Myocyte (in vitro differentiated cells): Measurements from ENCODE around the gene VIT. TPM values are rescaled to one million over a fixed set of nuclear protein-coding genes. Genes with fewer than 3 reads are reported as not detected.

ENCODE experiments used
- DNase-seq: peaks from one replicate; pipeline ENCODE4 v3.0.0-alpha.2; 2012; ENCODE audit warnings: low read depth
- total RNA-seq: library from RNA; depleted of rRNA; stranded (reverse); fragments of >200 nt; gene quantifications from 2 replicates; pipeline ENCODE4 v1.2.3, GENCODE V29; 2014

VIT gene
- total RNA-seq, 1 donor from 2014 or later = not detected

DNA sequence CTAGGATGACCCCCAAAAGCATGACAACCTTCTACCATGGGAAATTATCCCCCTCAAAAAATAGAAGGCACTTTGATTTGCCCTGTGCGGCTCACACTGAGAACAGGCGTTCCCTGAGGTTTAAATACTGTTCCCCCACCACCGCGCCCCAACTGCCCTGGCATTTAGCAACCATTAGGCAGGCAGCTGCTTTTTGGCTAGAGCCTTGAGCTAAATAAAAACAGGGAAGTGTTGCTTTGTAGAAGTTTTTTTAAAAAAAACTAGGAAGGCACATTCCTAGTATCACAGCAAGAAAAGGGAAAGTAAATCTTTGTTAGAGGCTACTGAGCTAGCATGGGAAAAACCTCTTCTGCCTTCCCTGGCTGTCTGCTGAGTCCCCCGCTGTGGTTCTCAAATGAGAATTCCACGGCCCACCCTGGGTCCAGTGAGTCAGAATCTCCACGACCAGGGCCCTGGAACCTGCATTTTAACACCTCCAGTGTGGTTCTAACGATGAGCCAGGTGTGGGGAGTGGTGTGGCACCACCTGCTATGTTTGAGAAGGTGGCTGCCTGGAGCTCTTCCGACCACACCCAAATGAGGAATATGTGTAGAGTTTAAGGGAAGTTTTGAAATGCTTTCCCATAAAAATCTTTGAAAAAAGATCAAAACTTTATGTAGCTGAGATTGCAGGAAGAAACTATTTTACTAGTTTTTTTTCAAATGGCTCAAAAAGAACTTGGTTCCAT lies 66.4 kb downstream of the VIT start:
- DNase-seq = peak; percentile 61

- no peak for DNase-seq
Measured at GRCh38 chr2:36769106-36769505, 72.6 kb downstream of the VIT start.

- DNase-seq = peak; percentile 17
Measured at GRCh38 chr2:36770542-36771287, 74.2 kb downstream of the VIT start.

- DNase-seq = no peak
Measured at GRCh38 chr2:36771671-36772070, 75.2 kb downstream of the VIT start.

DNA sequence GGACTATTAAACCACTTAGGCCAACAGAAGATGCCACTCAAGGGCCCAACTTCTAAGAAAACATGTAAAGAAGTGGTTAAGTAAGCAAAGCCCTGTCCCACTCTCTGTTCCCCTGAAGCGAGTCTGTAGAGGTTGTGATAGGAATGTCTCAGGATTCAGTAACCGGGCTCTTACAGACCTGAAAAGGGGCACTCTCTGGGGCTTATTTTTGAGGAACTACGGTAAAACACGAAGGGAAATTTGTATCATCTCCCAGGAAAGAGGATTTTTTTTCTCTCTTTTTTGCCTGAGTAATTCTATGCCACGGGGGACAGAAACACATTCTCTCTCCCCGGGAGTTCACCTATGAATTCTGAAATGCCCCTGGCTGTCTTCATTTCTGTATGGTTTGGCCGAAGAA lies 77.4 kb downstream of the VIT start:
- DNase-seq = no peak

GRCh38 chr2:36775261-36775660 lies 78.8 kb downstream of the VIT start:
- DNase-seq = no peak

DNA sequence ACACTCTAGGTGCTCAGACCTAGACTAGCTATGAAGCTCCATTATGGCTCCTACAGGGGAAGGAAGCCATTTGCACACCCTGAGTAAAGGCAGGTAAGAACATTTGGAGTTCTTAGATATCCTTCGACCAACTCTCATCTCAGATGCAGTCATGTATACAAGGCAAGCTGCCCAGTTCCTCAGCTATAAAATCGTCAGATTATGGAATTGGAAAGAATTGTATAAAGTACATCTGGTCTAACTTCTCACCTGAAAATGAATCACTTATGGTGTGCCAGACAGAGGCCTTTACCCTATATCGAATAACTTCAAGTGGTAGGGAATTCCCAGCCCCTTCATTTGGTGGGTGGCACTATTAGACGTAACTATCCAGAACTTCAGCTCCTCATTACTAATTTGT lies 79.3 kb downstream of the VIT start:
- no peak for DNase-seq

- DNase-seq = no peak
Measured at GRCh38 chr2:36777272-36777671, 80.8 kb downstream of the VIT start.

GRCh38 chr2:36777788-36778187 lies 81.3 kb downstream of the VIT start:
- no peak for DNase-seq

- DNase-seq = no peak
Measured at GRCh38 chr2:36779462-36779861, 83.0 kb downstream of the VIT start.

GRCh38 chr2:36780231-36780839 lies 83.8 kb downstream of the VIT start:
- DNase-seq = peak; percentile 66

DNA sequence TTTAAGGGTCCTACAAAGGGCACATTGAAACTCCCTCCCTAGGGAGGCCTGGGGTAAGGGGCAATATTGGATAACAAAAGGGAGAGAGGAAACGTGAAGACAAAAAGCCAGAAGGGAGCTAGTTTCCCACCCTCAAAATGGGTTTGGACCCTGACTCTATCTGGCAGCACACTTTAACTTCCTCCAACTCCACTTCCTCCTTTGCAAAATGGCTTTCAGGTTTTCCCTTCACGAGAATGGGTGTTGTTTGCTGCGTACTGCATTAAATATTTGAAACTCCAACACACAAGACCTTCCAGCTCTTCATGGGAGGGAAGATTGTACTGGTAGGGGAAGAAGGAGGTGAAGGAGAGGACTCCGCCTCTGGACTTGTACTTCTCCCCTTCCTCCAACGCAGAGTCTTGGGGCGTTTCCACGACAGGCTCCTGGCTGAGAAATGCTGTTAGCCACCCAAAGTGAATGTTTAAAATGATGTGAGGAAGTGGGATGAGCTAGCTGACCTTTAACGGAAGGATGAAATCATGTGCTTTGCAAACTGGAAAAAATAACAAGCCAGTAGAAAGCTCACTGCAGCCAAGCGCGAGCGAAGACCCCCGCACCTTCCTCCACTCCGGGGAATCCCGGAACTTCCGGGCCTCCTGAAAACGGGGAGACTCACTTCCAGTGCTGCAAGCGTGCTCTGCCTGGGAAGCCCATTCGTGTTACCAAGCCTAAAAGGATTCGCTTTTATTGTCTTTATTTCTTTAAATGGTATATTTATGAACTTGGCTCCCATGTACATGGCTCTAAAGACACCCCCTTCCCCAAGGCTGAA lies 85.6 kb downstream of the VIT start:
- no peak for DNase-seq

DNA sequence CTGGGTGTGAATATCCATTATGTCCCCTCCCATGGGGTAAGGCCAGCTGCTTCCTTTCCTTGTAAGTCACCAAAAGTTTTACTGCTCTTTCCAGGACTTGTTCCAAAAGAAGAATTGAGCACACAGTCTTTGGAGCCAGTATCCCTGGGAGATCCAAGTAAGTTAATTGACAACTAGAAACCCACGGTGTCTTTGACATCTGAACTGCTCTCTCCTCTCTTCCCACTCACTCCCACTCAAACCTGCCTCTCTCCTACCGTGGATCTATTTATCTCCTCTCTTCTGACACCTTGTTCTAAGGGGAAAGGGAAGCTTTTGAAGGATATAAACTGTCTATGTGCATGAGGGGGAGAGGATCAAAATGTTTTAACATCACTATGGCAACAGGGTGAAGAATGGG lies 86.7 kb downstream of the VIT start:
- no peak for DNase-seq

GRCh38 chr2:36785179-36785795 lies 88.8 kb downstream of the VIT start:
- DNase-seq = peak; percentile 70

- no peak for DNase-seq
Measured at GRCh38 chr2:36789181-36789804, 92.8 kb downstream of the VIT start.

DNA sequence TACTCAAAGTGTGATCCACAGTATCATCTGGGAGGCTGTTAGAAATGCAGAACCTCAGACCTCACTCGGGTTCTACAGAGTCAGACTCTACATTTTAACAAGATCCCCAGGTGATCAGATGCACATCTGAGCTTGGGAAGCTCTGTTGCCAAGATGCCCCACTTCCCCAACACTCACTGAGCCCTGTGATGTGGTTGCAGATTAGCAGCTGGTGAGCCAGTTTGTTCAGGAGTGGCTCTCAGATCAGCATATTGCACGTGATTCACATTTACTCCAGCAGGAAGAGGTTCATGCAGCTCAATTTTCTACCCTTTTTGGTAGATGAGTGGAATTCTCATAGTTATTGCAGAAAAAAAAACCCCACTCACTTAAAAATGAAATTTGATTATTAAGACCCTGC lies 96.4 kb downstream of the VIT start:
- no peak for DNase-seq

DNA sequence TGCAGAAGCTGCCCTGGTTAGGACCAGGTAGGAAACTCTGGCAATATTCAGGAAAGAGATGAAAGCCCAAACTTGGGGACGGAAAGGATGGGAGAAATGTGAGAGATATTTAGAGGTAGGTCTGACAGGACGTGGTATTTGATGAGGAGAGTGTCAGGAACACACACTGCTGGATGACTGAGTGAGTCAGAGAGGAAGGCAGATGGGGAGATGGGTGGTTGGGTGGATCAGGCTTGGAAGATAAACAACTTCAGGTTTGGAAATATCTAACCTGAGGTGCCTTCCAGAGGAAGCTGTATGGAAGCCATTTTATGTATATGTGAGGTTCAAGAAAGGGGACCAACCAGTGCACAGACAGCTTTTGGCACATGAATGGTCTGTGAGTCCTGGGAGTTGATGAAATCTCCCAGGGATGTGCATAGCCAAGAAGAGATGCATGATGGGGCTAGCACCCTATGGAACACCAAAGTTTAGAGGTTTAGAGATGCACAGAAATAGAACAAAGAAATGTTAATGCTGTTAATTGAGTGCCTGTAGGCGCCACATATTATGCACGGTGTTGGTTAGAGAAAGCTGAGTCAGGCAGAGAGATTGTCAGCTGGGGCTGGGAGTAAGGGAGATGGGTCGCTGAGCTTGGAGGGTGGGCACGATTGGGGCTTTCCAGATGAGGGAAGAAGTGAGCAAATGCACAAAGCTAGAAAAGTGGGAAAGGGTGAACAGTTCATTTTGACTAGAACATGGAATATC lies 101.0 kb downstream of the VIT start:
- DNase-seq = no peak

GRCh38 chr2:36798724-36799123 lies 102.2 kb downstream of the VIT start:
- DNase-seq = no peak

GRCh38 chr2:36800381-36800780 lies 103.9 kb downstream of the VIT start:
- DNase-seq = no peak

DNA sequence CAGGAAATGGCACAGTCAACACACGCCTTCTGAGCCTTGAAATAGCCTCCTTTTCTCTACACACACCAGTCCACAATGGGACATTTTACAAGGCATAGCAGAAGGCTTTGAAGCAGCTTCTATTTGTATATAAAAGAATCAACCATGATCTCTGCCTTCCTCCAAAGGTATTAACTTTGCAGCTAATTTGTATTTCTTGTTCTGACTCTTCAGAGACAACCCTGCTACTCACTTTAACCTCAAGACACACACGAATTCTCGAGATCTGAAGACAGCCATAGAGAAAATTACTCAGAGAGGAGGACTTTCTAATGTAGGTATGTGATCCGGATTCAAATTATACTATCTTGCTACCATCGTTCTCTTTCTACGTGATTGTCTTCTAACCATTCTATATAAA lies 104.6 kb downstream of the VIT start:
- no peak for DNase-seq
